OCI-LY3 (cell line): ENCODE data around the gene CYFIP2.

Experiments used
- H2AFZ ChIP-seq: fragments of 200-600, 300-600 bp; shearing (Covaris generic); 2 replicates; pipeline ENCODE4 v1.6.0; 2014; ENCODE audit warnings: antibody characterized with exemption, low read depth, low read length
- H3K27ac ChIP-seq: fragments of 200-600, 300-600 bp; sonication (generic); 2 replicates; pipeline ENCODE4 v1.5.1; 2014; ENCODE audit warnings: mild to moderate bottlenecking, low read length, moderate library complexity, mixed read lengths
- H3K27me3 ChIP-seq: fragments of 200-600, 300-600 bp; sonication (generic); 2 replicates; pipeline ENCODE4 v1.6.1; 2014; ENCODE audit warnings: low read depth, low read length, mixed read lengths
- H3K36me3 ChIP-seq: fragments of 200-600, 300-600 bp; sonication (generic); replicated peaks from 2 replicates; pipeline ENCODE3; 2014; ENCODE audit warnings: low read depth, low read length, mixed read lengths
- H3K4me1 ChIP-seq: fragments of 300-600, 200-600 bp; sonication (generic); 2 replicates; pipeline ENCODE4 v1.6.1; 2014; ENCODE audit warnings: low read length, mixed read lengths
- H3K4me2 ChIP-seq: fragments of 200-600, 300-600 bp; sonication (generic); 2 replicates; pipeline ENCODE4 v1.6.1; 2014; ENCODE audit warnings: low read length, mixed read lengths
- H3K4me3 ChIP-seq: fragments of 300-600, 200-600 bp; sonication (generic); 2 replicates; pipeline ENCODE4 v1.5.1; 2014; ENCODE audit warnings: antibody characterized with exemption, mild to moderate bottlenecking, low read length, moderate library complexity
- H3K79me2 ChIP-seq: fragments of 300-600, 200-600 bp; shearing (Covaris generic); 2 replicates; pipeline ENCODE4 v1.6.1; 2014; ENCODE audit warnings: mild to moderate bottlenecking, low read length, mixed read lengths
- H3K9ac ChIP-seq: fragments of 300-600, 200-600 bp; shearing (Covaris generic); 2 replicates; pipeline ENCODE4 v1.6.0; 2014; ENCODE audit warnings: mild to moderate bottlenecking, low read length, moderate library complexity
- H3K9me3 ChIP-seq: fragments of 200-600, 300-600 bp; shearing (Covaris generic); 2 replicates; pipeline ENCODE4 v1.6.1; 2014; ENCODE audit warnings: low read length, mixed read lengths; ENCODE audit not compliant: insufficient read depth
- H4K20me1 ChIP-seq: fragments of 200-600, 300-600 bp; sonication (generic); 2 replicates; pipeline ENCODE4 v1.6.1; 2016; ENCODE audit warnings: low read length, mixed read lengths; ENCODE audit not compliant: insufficient read depth
- CTCF ChIP-seq: fragments of 200-600, 300-600 bp; sonication (generic); IDR thresholded peaks from 2 replicates; pipeline ENCODE4 v1.5.1; 2014; ENCODE audit warnings: antibody characterized with exemption, low read length, low read depth
- EZH2phosphoT487 ChIP-seq: fragments of 200-600 bp; shearing (Covaris generic); IDR thresholded peaks from 2 replicates; pipeline ENCODE4 v1.6.1; 2018; ENCODE audit warnings: antibody characterized with exemption, mixed run types, low read depth

The CYFIP2 gene

GRCh38 chr5:157358871-157359270 is 92.9 kb downstream of the CYFIP2 start:
- no peaks in the 10 kb centered on the region for H3K27me3 ChIP-seq
- no peaks in the 10 kb centered on the region for H3K79me2 ChIP-seq
- H3K9me3 ChIP-seq: no peaks in the 10 kb centered on the region
- H4K20me1 ChIP-seq: no peaks in the 10 kb centered on the region
- TF ChIP-seq EZH2phosphoT487: no peak
- TF ChIP-seq CTCF: no peak
- no peak overlapping the region for H3K4me3 ChIP-seq
- H3K4me1 ChIP-seq: no peaks in the 10 kb centered on the region
- H3K27ac ChIP-seq: no peak overlapping the region
- no peak overlapping the region for H3K9ac ChIP-seq
- no peak overlapping the region for H2AFZ ChIP-seq
- H3K36me3 ChIP-seq: peaks cover 9% of the 10 kb centered on the region
- no peak overlapping the region for H3K4me2 ChIP-seq

GRCh38 chr5:157359356-157360055 is 93.6 kb downstream of the CYFIP2 start:
- H3K9me3 ChIP-seq: no peaks in the 10 kb centered on the region
- peaks cover 9% of the 10 kb centered on the region for H3K36me3 ChIP-seq
- no peak overlapping the region for H3K9ac ChIP-seq
- no peaks in the 10 kb centered on the region for H4K20me1 ChIP-seq
- no peaks in the 10 kb centered on the region for H3K79me2 ChIP-seq
- no peaks in the 10 kb centered on the region for H3K27me3 ChIP-seq
- no peak overlapping the region for H3K4me2 ChIP-seq
- no peak overlapping the region for H3K4me3 ChIP-seq
- no peak overlapping the region for H3K27ac ChIP-seq
- no peak for TF ChIP-seq CTCF
- no peak for TF ChIP-seq EZH2phosphoT487
- H2AFZ ChIP-seq: no peak overlapping the region
- no peaks in the 10 kb centered on the region for H3K4me1 ChIP-seq

GRCh38 chr5:157362012-157362411 is 96.1 kb downstream of the CYFIP2 start:
- Histone ChIP-seq H3K36me3 (peaks cover 9% of the 10 kb centered on the region), H3K27ac (no peak overlapping the region), H4K20me1 (no peaks in the 10 kb centered on the region), H3K4me1 (no peaks in the 10 kb centered on the region), H3K79me2 (no peaks in the 10 kb centered on the region), H3K27me3 (no peaks in the 10 kb centered on the region), H2AFZ (no peak overlapping the region), H3K9ac (no peak overlapping the region), H3K4me2 (no peak overlapping the region), H3K4me3 (no peak overlapping the region), H3K9me3 (no peaks in the 10 kb centered on the region)
- TF ChIP-seq CTCF (no peak), EZH2phosphoT487 (no peak)

GRCh38 chr5:157362502-157362901 is 96.6 kb downstream of the CYFIP2 start:
- Histone ChIP-seq H2AFZ (no peak overlapping the region), H3K4me2 (no peak overlapping the region), H3K4me3 (no peak overlapping the region), H3K9ac (no peak overlapping the region), H3K36me3 (peaks cover 9% of the 10 kb centered on the region), H3K27ac (no peak overlapping the region), H3K4me1 (no peaks in the 10 kb centered on the region), H3K27me3 (no peaks in the 10 kb centered on the region), H4K20me1 (no peaks in the 10 kb centered on the region), H3K79me2 (no peaks in the 10 kb centered on the region), H3K9me3 (no peaks in the 10 kb centered on the region)
- TF ChIP-seq EZH2phosphoT487 (no peak), CTCF (no peak)
